Spleen (tissue), 11 donors: ENCODE measurements around the gene JAG1. TPM values are rescaled to one million over a fixed set of nuclear protein-coding genes. Genes with fewer than 3 reads are reported as not detected.
"Not testable (repeated sequence)": the region's sequence is repeated elsewhere in the genome, so short reads cannot be mapped to it uniquely, and the experiment has no call there.

Experiments used
- DNase-seq: peaks from one replicate; pipeline ENCODE4 v3.0.0-alpha.2; 2020
- H3K27ac ChIP-seq, 8 donors: fragments of 200-600 bp; sonication (generic) in 7 of 8; 1 replicate in 4 of 8; 2 replicates in 4 of 8; pipeline versions ENCODE4 v1.5.0 to v1.8.0; 2016 to 2021; ENCODE audit warnings: inconsistent platforms in 4 of 8, mild to moderate bottlenecking in 4 of 8, moderate library complexity in 1 of 8
- H3K27me3 ChIP-seq, 7 donors: fragments of 200-600 bp; sonication (generic) in 6 of 7; replicated peaks in 1 of 7; 1 replicate in 4 of 7; 2 replicates in 3 of 7; pipeline versions ENCODE4 v1.5.0 to v1.8.0; 2016 to 2021; ENCODE audit warnings: inconsistent platforms in 3 of 7, mild to moderate bottlenecking in 1 of 7
- H3K36me3 ChIP-seq, 6 donors: fragments of 200-600 bp; sonication (generic) in 5 of 6; 1 replicate in 4 of 6; 2 replicates in 2 of 6; pipeline versions ENCODE4 v1.5.0 to v1.8.0; 2016 to 2021; ENCODE audit warnings: inconsistent platforms in 2 of 6
- H3K4me1 ChIP-seq, 6 donors: fragments of 200-600 bp; sonication (generic) in 5 of 6; 1 replicate in 3 of 6; 2 replicates in 3 of 6; pipeline versions ENCODE4 v1.5.0 to v1.8.0; 2016 to 2021; ENCODE audit warnings: inconsistent platforms in 3 of 6
- H3K4me3 ChIP-seq, 8 donors: fragments of 200-600 bp; sonication (generic) in 7 of 8; 1 replicate in 4 of 8; 2 replicates in 4 of 8; pipeline versions ENCODE4 v1.5.0 to v1.8.0; 2016 to 2021; ENCODE audit warnings: inconsistent platforms in 4 of 8, mild to moderate bottlenecking in 4 of 8, moderate library complexity in 2 of 8
- H3K9me3 ChIP-seq, 8 donors: fragments of 200-600 bp; sonication (generic) in 7 of 8; 1 replicate in 4 of 8; 2 replicates in 4 of 8; pipeline versions ENCODE4 v1.5.0 to v1.8.0; 2016 to 2021; ENCODE audit warnings: inconsistent platforms in 4 of 8
- POLR2A ChIP-seq, 3 donors: fragments of 450-650 bp; IDR thresholded peaks; one replicate each; pipeline ENCODE4 v1.5.1; 2017; ENCODE audit warnings: antibody characterized with exemption in 3 of 3, mild to moderate bottlenecking in 1 of 3
- POLR2AphosphoS5 ChIP-seq, 3 donors: sonication (generic); formaldehyde crosslinking; IDR thresholded peaks; one replicate each; pipeline ENCODE4 v1.5.1; 2017; ENCODE audit warnings: antibody characterized with exemption in 3 of 3
- WGBS, 5 donors: extraction: QIAGEN DNeasy Blood & Tissue Kit in 3 of 5; methylation state at CpG; one replicate each; pipeline versions ENCODE4 v1.1.5 to v1.1.7; 2013 to 2018; 5-methylcytosine and 5-hydroxymethylcytosine counted together
- intact Hi-C: fragments of 100-400 bp; cut with DNase I; formaldehyde crosslinking; loops from one replicate; pipeline ENCODE4 v1.15.0; 2023; ENCODE audit warnings: low total_unique reads
- polyA plus RNA-seq, 3 donors: library from polyadenylated mRNA; stranded (reverse); fragments of 200-250 nt; gene quantifications; one replicate each; pipeline ENCODE4 v1.2.1, GENCODE V29; 2013
- total RNA-seq, 7 donors: library from RNA; depleted of rRNA in 3 of 7; stranded (reverse); fragments of >200 nt in 3 of 7; fragmentation: NEBNext Ultra II Directional in 4 of 7; extraction: Animal tissue kit (Norgen Biotek cat#: 25700) in 4 of 7; gene quantifications; one replicate each; pipeline versions ENCODE4 v1.1.0 to v1.2.1, GENCODE V29; 2016 to 2021
- TF ChIP-seq, protein P1 (sequence below), 11 experiments: fragments of 200-600 bp in 7 of 11; fragments of 450-650 bp in 4 of 11; sonication (generic) in 4 of 11; IDR thresholded peaks in 8 of 11; conservative IDR thresholded peaks in 3 of 11; 1 replicate in 7 of 11; 2 replicates in 4 of 11; pipeline versions ENCODE4 v1.4.0 to v1.8.0; 2016 to 2021; ENCODE audit warnings: antibody characterized with exemption in 11 of 11, inconsistent platforms in 4 of 11, mild to moderate bottlenecking in 1 of 11
- donor health status: healthy with polysubstance abuse.
- donor health status: DM: no; HTN: no; CAD: no; lungs with moderate emphysema.
- donor health status: DM: no; HTN: no; CAD: no.
- donor health status: Bipolar disorder and iron deficiency.
- donor health status: healthy.
- donor health status: DM: no; HTN: no; CAD: no.
- donor health status: DM: yes; HTN: yes; CAD: no.

JAG1 gene
- total and polyA plus RNA-seq, 10 donors, result 5.6 to 85.3 (median 50.1) TPM

DNA sequence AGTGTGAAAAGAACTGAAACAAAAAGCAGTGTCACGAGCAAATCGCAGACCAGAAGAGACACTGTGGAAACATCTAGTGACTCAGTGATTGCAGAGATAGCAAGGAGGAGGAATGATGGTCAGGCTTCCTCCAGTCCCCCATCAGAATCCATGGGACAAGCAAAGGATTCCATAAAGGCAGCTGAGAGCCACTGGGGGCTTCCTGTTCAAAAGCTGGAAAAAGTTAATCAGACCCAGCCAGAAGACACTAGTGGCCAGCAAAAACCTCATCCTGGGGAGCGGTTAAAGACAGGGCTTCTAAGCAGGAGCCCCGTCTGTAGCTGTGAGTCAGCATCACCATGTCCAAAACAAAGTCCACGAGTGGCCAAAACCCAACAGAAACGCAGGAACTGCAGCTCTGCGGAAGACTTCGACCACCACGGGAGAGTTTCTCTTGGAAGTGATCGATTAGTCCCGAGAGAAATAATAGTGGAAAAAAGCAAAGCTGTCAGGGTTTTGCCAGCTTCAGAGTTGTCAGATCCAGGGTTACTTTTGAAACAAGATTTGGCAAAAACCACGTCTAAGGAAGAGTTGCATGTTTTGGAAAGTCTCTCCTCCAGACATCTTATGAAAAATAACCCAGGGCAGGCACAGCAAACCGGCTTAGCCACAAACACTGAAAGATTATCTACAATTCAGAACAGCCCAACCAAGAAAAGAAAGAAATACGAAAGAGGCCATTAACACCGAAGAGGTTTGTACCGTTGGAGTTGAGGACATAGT is 51.0 kb downstream of the JAG1 start:
- no peak for DNase-seq
- Histone ChIP-seq H3K4me3 (no peak overlapping the region), H3K27ac (no peak overlapping the region), H3K4me1 (peaks cover 0 to 9% (median 2%) of the 10 kb centered on the region in 6 donors), H3K36me3 (peaks cover 0 to 20% (median 0%) of the 10 kb centered on the region in 6 donors), H3K9me3 (no peaks in the 10 kb centered on the region), H3K27me3 (no peaks in the 10 kb centered on the region)
- TF ChIP-seq POLR2AphosphoS5 (IDR thresholded peaks at IDR 0.05), result no peak
- TF ChIP-seq, protein P1, sequence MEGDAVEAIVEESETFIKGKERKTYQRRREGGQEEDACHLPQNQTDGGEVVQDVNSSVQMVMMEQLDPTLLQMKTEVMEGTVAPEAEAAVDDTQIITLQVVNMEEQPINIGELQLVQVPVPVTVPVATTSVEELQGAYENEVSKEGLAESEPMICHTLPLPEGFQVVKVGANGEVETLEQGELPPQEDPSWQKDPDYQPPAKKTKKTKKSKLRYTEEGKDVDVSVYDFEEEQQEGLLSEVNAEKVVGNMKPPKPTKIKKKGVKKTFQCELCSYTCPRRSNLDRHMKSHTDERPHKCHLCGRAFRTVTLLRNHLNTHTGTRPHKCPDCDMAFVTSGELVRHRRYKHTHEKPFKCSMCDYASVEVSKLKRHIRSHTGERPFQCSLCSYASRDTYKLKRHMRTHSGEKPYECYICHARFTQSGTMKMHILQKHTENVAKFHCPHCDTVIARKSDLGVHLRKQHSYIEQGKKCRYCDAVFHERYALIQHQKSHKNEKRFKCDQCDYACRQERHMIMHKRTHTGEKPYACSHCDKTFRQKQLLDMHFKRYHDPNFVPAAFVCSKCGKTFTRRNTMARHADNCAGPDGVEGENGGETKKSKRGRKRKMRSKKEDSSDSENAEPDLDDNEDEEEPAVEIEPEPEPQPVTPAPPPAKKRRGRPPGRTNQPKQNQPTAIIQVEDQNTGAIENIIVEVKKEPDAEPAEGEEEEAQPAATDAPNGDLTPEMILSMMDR (IDR thresholded peaks at IDR 0.05 in 8 of 11, conservative IDR thresholded peaks at IDR 0.05 in 3 of 11), result no peak
- no peak for TF ChIP-seq POLR2A (IDR thresholded peaks at IDR 0.05)
- intact Hi-C loops, result no loop called here
- 84 to 94% (median 90%) methylated on average over 16 of the region's 16 CpGs for WGBS, 5 donors

GRCh38 chr20:10621149-10621548 is 52.6 kb downstream of the JAG1 start:
- Histone ChIP-seq H3K27me3 (no peaks in the 10 kb centered on the region), H3K36me3 (peaks cover 0 to 20% (median 0%) of the 10 kb centered on the region in 6 donors), H3K4me1 (no peaks in the 10 kb centered on the region), H3K27ac (no peak overlapping the region), H3K9me3 (no peaks in the 10 kb centered on the region), H3K4me3 (no peak overlapping the region)
- intact Hi-C loops, result no loop called here
- no peak for TF ChIP-seq POLR2A (IDR thresholded peaks at IDR 0.05)
- TF ChIP-seq, protein P1 (IDR thresholded peaks at IDR 0.05 in 8 of 11, conservative IDR thresholded peaks at IDR 0.05 in 3 of 11), result no peak
- TF ChIP-seq POLR2AphosphoS5 (IDR thresholded peaks at IDR 0.05), result no peak
- 73 to 83% (median 77%) methylated on average over 3 of the region's 3 CpGs for WGBS, 5 donors
- no peak for DNase-seq

- TF ChIP-seq POLR2AphosphoS5 (IDR thresholded peaks at IDR 0.05) (no peak), POLR2A (IDR thresholded peaks at IDR 0.05) (no peak)
- TF ChIP-seq, protein P1 (IDR thresholded peaks at IDR 0.05 in 8 of 11, conservative IDR thresholded peaks at IDR 0.05 in 3 of 11), result no peak
- no peak for DNase-seq
- Histone ChIP-seq H3K27ac (no peak overlapping the region), H3K9me3 (no peaks in the 10 kb centered on the region), H3K36me3 (peaks cover 0 to 32% (median 0%) of the 10 kb centered on the region in 6 donors), H3K4me1 (no peaks in the 10 kb centered on the region), H3K27me3 (no peaks in the 10 kb centered on the region), H3K4me3 (no peak overlapping the region)
- intact Hi-C loops, result no loop called here
- WGBS, 5 donors, result 76 to 89% (median 80%) methylated on average over 3 of the region's 3 CpGs
Measured at GRCh38 chr20:10619427-10619826, 54.4 kb downstream of the JAG1 start.

DNA sequence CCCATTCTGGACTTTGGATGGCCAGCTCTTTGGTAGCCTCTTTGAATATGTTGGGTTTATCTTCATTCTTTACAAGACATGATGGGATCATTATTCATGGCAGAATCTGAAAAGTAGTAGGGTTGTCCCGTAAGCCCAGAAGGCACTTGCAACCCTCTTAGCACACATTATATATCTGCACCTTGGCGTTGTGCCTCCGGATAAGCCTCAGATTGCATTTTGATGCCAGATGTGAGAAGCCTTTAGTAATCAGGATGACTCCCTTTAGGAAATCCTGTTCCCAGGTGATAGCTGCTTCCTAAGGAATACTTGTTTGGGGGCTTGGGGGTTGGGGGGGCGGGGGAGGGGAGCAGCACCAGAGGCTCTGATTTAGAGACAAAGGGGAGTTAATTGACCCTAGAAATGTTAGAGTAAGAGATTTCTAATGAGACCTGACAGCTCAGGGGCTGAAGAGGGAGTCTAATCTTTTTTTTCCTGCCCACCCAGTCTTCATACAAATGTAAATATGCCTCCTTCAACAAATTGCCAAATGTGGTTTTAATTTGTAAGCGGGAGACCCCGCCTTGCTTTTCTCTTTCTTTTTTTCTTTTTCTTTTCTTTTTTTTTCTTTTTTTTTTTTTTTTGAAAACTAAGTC is 55.1 kb downstream of the JAG1 start:
- H3K36me3 ChIP-seq, result peaks cover 0 to 32% (median 0%) of the 10 kb centered on the region in 6 donors
- H3K27ac ChIP-seq, result no peak overlapping the region
- H3K4me1 ChIP-seq, result no peaks in the 10 kb centered on the region
- H3K27me3 ChIP-seq, result no peaks in the 10 kb centered on the region
- H3K4me3 ChIP-seq, result no peak overlapping the region
- intact Hi-C loops, result no loop called here
- TF ChIP-seq POLR2AphosphoS5 (IDR thresholded peaks at IDR 0.05) (no peak), POLR2A (IDR thresholded peaks at IDR 0.05) (no peak)
- H3K9me3 ChIP-seq, result no peaks in the 10 kb centered on the region
- no peak for DNase-seq
- 87 to 93% (median 89%) methylated on average over 6 of the region's 6 CpGs for WGBS, 5 donors

- H3K27me3 ChIP-seq, H3K27ac ChIP-seq, intact Hi-C loops, H3K4me1 ChIP-seq, DNase-seq, H3K9me3 ChIP-seq, H3K4me3 ChIP-seq: not testable (repeated sequence)
- WGBS, 5 donors, result 95 to 100% (median 96%) methylated on average over 4 of the region's 4 CpGs
- peaks cover 0 to 22% (median 0%) of the 10 kb centered on the region in 6 donors for H3K36me3 ChIP-seq
Measured at GRCh38 chr20:10617549-10618133, 56.2 kb downstream of the JAG1 start.
